OCI-LY3 (cell line): ENCODE results near the gene MCC.

Experiments used
- EZH2phosphoT487 ChIP-seq: fragments of 200-600 bp; shearing (Covaris generic); IDR thresholded peaks from 2 replicates; pipeline ENCODE4 v1.6.1; 2018; ENCODE audit warnings: antibody characterized with exemption, mixed run types, low read depth
- TF ChIP-seq, protein P1 (sequence below): fragments of 200-600, 300-600 bp; sonication (generic); IDR thresholded peaks from 2 replicates; pipeline ENCODE4 v1.5.1; 2014; ENCODE audit warnings: antibody characterized with exemption, low read length, low read depth

DNA sequence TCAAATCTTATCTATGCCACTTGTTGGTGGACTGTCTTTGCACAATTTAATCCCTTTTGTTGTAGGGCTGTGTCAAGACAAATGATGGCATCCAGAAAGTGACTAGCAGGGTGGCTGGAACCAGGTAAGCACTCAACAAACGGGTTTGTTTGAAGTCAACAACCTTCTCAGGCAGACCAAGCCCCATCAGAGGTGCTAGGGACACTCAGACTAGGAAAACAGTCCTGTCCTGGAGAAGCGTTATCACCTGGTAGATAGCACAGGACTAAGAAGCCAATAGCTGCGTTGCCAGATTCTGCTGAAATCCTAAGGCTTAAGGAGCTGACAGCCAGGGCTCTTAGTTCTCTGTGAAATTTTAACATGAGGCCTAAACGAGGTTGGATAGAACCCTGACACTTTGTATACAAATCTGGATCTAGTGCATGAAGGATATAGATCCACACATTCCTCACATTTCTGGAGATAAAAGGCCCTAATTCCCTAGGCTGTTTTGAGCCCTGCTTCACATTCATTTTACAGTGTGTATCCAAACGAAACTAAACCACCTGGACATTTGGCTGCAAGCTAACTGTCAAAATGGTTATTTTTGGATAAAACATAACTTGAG lies 331.9 kb downstream of the MCC start:
- TF ChIP-seq, protein P1, sequence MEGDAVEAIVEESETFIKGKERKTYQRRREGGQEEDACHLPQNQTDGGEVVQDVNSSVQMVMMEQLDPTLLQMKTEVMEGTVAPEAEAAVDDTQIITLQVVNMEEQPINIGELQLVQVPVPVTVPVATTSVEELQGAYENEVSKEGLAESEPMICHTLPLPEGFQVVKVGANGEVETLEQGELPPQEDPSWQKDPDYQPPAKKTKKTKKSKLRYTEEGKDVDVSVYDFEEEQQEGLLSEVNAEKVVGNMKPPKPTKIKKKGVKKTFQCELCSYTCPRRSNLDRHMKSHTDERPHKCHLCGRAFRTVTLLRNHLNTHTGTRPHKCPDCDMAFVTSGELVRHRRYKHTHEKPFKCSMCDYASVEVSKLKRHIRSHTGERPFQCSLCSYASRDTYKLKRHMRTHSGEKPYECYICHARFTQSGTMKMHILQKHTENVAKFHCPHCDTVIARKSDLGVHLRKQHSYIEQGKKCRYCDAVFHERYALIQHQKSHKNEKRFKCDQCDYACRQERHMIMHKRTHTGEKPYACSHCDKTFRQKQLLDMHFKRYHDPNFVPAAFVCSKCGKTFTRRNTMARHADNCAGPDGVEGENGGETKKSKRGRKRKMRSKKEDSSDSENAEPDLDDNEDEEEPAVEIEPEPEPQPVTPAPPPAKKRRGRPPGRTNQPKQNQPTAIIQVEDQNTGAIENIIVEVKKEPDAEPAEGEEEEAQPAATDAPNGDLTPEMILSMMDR: no peak
- no peak for TF ChIP-seq EZH2phosphoT487
